ENCODE measurements around the gene IFITM1. TPM values are rescaled to one million over a fixed set of nuclear protein-coding genes. Genes with fewer than 3 reads are reported as not detected.

The IFITM1 gene
- total RNA-seq, 1 donor from 2014 or later, result 352 TPM

DNA sequence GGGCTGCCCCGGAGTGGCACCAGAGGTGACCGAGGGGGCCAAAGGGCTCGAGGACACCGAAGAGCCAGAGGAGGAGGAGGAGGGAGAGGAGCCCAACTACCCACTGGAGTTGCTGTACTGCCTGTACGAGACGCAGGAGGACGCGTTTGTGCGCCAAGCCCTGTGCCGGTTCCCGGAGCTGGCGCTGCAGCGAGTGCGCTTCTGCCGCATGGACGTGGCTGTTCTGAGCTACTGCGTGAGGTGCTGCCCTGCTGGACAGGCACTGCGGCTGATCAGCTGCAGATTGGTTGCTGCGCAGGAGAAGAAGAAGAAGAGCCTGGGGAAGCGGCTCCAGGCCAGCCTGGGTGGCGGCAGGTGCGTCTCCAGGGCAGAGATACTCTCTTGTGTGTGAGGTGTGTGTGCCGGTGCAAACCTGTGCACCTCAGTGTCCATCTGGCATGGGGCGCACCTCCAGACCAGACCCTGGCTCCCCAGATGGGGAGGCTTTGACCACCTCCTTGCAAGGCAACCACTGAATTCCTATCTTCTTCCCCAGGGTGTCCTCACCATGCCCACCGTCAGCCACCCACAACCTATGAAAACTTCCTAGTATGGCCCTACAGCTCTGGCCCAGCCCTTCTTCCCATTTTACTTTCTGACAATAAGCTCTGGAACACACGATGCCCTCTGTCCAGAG is 32.2 kb upstream of the IFITM1 start:
- H3K27me3 Mint-ChIP-seq (ENCODE audit: unreplicated experiment), result peaks cover 10% of the 10 kb centered on the region
- H3K4me3 Mint-ChIP-seq (ENCODE audit: unreplicated experiment), result no peak overlapping the region
- peaks cover 2% of the 10 kb centered on the region for H3K9me3 Mint-ChIP-seq (ENCODE audit: unreplicated experiment)
- H3K4me1 Mint-ChIP-seq (ENCODE audit: unreplicated experiment), result no peaks in the 10 kb centered on the region
- DNase-seq (ENCODE audit: extremely low spot score, unreplicated experiment), result no peak
- no peaks in the 10 kb centered on the region for H3K36me3 Mint-ChIP-seq (ENCODE audit: unreplicated experiment)
- TF ChIP-seq, protein P1, sequence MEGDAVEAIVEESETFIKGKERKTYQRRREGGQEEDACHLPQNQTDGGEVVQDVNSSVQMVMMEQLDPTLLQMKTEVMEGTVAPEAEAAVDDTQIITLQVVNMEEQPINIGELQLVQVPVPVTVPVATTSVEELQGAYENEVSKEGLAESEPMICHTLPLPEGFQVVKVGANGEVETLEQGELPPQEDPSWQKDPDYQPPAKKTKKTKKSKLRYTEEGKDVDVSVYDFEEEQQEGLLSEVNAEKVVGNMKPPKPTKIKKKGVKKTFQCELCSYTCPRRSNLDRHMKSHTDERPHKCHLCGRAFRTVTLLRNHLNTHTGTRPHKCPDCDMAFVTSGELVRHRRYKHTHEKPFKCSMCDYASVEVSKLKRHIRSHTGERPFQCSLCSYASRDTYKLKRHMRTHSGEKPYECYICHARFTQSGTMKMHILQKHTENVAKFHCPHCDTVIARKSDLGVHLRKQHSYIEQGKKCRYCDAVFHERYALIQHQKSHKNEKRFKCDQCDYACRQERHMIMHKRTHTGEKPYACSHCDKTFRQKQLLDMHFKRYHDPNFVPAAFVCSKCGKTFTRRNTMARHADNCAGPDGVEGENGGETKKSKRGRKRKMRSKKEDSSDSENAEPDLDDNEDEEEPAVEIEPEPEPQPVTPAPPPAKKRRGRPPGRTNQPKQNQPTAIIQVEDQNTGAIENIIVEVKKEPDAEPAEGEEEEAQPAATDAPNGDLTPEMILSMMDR (IDR thresholded peaks at IDR 0.05), result no peak
- no peak overlapping the region for H3K27ac Mint-ChIP-seq (ENCODE audit: unreplicated experiment)

DNA sequence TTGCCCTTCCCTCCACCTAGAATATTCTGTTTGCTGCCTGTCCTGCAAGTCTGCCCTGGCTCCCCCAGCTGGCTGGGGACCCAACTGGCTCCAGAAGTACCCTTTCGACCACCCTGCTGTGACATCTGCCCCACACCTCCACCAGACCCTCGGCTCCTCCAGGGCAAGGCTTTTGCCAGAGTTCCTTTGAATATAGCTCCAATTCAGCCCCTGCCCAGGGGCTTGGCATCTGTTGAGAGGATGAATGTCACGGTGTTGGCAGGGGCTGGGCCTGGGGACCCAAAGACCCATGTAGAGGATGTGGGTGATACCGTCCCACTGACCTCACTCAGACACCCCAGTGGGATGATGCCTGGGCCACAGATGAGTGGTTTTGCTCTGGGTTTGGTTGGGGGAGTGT is 31.7 kb upstream of the IFITM1 start:
- peaks cover 6% of the 10 kb centered on the region for H3K27me3 Mint-ChIP-seq (ENCODE audit: unreplicated experiment)
- peaks cover 3% of the 10 kb centered on the region for H3K4me1 Mint-ChIP-seq (ENCODE audit: unreplicated experiment)
- no peak overlapping the region for H3K4me3 Mint-ChIP-seq (ENCODE audit: unreplicated experiment)
- H3K9me3 Mint-ChIP-seq (ENCODE audit: unreplicated experiment), result no peaks in the 10 kb centered on the region
- DNase-seq (ENCODE audit: extremely low spot score, unreplicated experiment), result no peak
- H3K36me3 Mint-ChIP-seq (ENCODE audit: unreplicated experiment), result no peaks in the 10 kb centered on the region
- H3K27ac Mint-ChIP-seq (ENCODE audit: unreplicated experiment), result no peak overlapping the region
- TF ChIP-seq, protein P1 (IDR thresholded peaks at IDR 0.05), result no peak

DNA sequence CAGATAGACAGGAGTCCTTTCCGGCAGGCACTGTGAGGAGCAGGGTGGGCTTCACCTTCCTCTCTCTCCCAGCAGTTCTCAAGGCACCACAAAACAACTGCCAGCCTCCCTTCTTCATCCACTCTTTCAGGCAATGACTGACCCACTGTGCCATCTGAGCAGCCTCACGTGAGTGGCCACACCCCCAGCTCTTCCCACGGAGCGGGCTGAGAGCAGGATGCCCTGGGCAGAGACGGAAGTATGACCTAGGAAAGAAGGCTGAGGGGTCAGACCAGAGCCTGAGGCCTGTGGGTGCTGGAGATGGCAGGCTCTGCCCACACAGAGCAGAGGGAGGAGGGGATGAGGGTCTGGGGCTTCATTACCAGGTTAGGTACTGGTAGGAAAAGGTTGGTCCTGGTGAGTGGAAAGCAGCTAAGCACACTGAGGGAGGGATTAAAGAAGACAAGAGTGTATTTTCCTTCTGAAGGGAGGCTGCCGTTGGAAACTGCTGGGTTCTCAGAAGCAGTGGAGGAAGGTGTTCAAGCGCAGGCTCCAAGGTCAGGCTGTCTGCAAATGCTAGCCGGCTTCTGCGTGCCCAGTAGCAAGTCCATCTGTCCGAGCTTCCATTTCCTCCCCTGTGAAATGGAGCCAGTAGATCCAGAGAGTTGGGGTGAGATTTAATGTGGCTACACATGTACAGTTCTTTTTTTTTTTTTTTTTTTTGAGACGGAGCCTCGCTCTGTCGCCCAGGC is 31.0 kb upstream of the IFITM1 start:
- no peak overlapping the region for H3K27ac Mint-ChIP-seq (ENCODE audit: unreplicated experiment)
- TF ChIP-seq, protein P1 (IDR thresholded peaks at IDR 0.05), result no peak
- no peak for DNase-seq (ENCODE audit: extremely low spot score, unreplicated experiment)
- no peak overlapping the region for H3K4me3 Mint-ChIP-seq (ENCODE audit: unreplicated experiment)
- H3K27me3 Mint-ChIP-seq (ENCODE audit: unreplicated experiment), result peaks cover 4% of the 10 kb centered on the region
- H3K9me3 Mint-ChIP-seq (ENCODE audit: unreplicated experiment), result no peaks in the 10 kb centered on the region
- peaks cover 4% of the 10 kb centered on the region for H3K4me1 Mint-ChIP-seq (ENCODE audit: unreplicated experiment)
- H3K36me3 Mint-ChIP-seq (ENCODE audit: unreplicated experiment), result no peaks in the 10 kb centered on the region

DNA sequence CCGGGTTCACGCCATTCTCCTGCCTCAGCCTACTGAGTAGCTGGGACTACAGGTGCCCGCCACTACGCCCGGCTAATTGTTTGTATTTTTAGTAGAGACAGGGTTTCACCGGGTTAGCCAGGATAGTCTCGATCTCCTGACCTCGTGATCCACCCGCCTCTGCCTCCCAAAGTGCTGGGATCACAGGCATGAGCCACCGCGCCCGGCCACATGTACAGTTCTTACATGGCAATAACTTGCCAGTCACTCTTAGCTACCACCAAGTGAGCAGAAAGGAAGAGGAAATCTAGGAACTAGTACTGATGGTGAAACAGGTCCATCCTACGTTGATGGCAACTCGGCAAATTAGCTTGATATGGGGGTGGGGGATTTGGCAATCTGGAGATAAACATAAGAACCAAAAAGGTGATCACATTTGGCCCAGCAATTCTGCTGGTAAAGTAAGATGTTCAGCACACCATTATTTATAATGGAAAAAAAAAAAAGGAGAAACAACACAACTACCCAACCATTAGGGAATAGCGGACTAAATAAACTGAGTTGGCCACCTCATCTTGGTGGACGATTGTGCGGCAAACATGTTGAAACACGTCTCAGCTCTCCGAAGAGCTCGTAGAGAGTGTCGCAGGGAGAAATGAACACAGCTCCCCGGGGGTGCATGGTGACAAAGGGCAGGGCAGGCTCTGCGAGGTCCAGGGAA is 30.3 kb upstream of the IFITM1 start:
- DNase-seq (ENCODE audit: extremely low spot score, unreplicated experiment), result no peak
- no peak overlapping the region for H3K4me3 Mint-ChIP-seq (ENCODE audit: unreplicated experiment)
- H3K9me3 Mint-ChIP-seq (ENCODE audit: unreplicated experiment), result no peaks in the 10 kb centered on the region
- H3K27me3 Mint-ChIP-seq (ENCODE audit: unreplicated experiment), result no peaks in the 10 kb centered on the region
- TF ChIP-seq, protein P1 (IDR thresholded peaks at IDR 0.05), result no peak
- peaks cover 9% of the 10 kb centered on the region for H3K4me1 Mint-ChIP-seq (ENCODE audit: unreplicated experiment)
- H3K27ac Mint-ChIP-seq (ENCODE audit: unreplicated experiment), result no peak overlapping the region
- no peaks in the 10 kb centered on the region for H3K36me3 Mint-ChIP-seq (ENCODE audit: unreplicated experiment)
